Calu3 (cell line): Measurements from ENCODE around the gene STIL. TPM values are rescaled to one million over a fixed set of nuclear protein-coding genes. Genes with fewer than 3 reads are reported as not detected.

Experiments used
- BruUV-seq: library from RNA; stranded (reverse); fragments of 400-500 nt; replicated peaks from 2 replicates; lab custom pipeline; 2021; lab: Mats Ljungman, UMichigan
- CTCF ChIA-PET: fragments of 300-600 bp; sonication (Branson Sonifier 250); formaldehyde crosslinking; loops from one replicate; lab custom pipeline; 2022; ENCODE audit warnings: antibody characterized with exemption; lab: Charles Lee
- DNase-seq: peaks from one replicate; pipeline ENCODE4 v3.0.0; 2022
- H3K27ac Mint-ChIP-seq: one replicate; pipeline ENCODE4 v1.8.0; 2022; ENCODE audit warnings: mixed read lengths; ENCODE audit not compliant: unreplicated experiment
- H3K27me3 Mint-ChIP-seq: one replicate; pipeline ENCODE4 v1.8.0; 2022; ENCODE audit warnings: mixed read lengths; ENCODE audit not compliant: unreplicated experiment
- H3K36me3 Mint-ChIP-seq: one replicate; pipeline ENCODE4 v1.8.0; 2022; ENCODE audit warnings: mild to moderate bottlenecking, moderate library complexity, mixed read lengths; ENCODE audit not compliant: insufficient read depth, unreplicated experiment
- H3K4me1 Mint-ChIP-seq: one replicate; pipeline ENCODE4 v1.8.0; 2022; ENCODE audit warnings: mild to moderate bottlenecking, low read depth, mixed read lengths; ENCODE audit not compliant: unreplicated experiment
- H3K4me3 Mint-ChIP-seq: one replicate; pipeline ENCODE4 v1.8.0; 2022; ENCODE audit warnings: mild to moderate bottlenecking, low read depth, moderate library complexity, mixed read lengths; ENCODE audit not compliant: unreplicated experiment
- H3K9me3 Mint-ChIP-seq: one replicate; pipeline ENCODE4 v1.8.0; 2022; ENCODE audit warnings: low read depth, mixed read lengths; ENCODE audit not compliant: unreplicated experiment
- intact Hi-C: fragments of 100-400 bp; cut with micrococcal nuclease; formaldehyde crosslinking; loops from one replicate; pipeline ENCODE4 v1.10.0; 2022; ENCODE audit not compliant: unreplicated experiment
- total RNA-seq: library from RNA; stranded (reverse); gene quantifications from 2 replicates; pipeline ENCODE4 v1.2.3, GENCODE V29; 2022
- TF ChIP-seq, protein P1 (sequence below): fragments of 200-600 bp; IDR thresholded peaks from one replicate; pipeline ENCODE4 v1.8.0; 2022; ENCODE audit warnings: antibody characterized with exemption; ENCODE audit not compliant: unreplicated experiment

Gene STIL
- total RNA-seq, 1 experiment from 2014 or later: 62.4 TPM

DNA sequence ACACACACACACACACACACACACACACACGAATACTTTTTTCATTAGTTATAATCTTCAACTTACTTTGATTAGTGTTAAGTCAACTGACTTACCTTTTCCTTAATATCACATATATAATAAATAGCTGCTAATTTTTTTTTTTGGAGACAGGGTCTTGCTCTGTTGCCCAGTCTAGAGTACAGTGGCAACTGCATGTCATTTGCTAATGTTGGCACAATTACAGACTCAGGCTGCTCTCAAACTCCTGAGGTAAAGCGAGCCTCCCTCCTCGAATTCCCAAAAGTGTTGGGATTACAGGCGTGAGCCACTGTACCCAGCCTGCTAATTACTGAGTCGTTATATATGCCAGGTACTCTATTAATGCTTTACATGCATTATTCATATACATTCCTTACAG, 61.2 kb downstream of the STIL start:
- TF ChIP-seq, protein P1, sequence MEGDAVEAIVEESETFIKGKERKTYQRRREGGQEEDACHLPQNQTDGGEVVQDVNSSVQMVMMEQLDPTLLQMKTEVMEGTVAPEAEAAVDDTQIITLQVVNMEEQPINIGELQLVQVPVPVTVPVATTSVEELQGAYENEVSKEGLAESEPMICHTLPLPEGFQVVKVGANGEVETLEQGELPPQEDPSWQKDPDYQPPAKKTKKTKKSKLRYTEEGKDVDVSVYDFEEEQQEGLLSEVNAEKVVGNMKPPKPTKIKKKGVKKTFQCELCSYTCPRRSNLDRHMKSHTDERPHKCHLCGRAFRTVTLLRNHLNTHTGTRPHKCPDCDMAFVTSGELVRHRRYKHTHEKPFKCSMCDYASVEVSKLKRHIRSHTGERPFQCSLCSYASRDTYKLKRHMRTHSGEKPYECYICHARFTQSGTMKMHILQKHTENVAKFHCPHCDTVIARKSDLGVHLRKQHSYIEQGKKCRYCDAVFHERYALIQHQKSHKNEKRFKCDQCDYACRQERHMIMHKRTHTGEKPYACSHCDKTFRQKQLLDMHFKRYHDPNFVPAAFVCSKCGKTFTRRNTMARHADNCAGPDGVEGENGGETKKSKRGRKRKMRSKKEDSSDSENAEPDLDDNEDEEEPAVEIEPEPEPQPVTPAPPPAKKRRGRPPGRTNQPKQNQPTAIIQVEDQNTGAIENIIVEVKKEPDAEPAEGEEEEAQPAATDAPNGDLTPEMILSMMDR: no peak
- Mint-ChIP-seq H3K9me3 (no peaks in the 10 kb centered on the region), H3K4me3 (no peak overlapping the region), H3K4me1 (peaks cover 15% of the 10 kb centered on the region), H3K27me3 (no peaks in the 10 kb centered on the region), H3K36me3 (peaks cover 41% of the 10 kb centered on the region), H3K27ac (peak overlapping the region; percentile 42)
- BruUV-seq: no TSS peak
- intact Hi-C loops: no loop called here
- CTCF ChIA-PET: interaction anchor here (0.7 to 2.4 kb wide), 2 partner anchors 74 to 298 kb away, joined by 6 to 31 read pairs; no protein-coding TSS in a partner anchor
- no peak for DNase-seq

DNA sequence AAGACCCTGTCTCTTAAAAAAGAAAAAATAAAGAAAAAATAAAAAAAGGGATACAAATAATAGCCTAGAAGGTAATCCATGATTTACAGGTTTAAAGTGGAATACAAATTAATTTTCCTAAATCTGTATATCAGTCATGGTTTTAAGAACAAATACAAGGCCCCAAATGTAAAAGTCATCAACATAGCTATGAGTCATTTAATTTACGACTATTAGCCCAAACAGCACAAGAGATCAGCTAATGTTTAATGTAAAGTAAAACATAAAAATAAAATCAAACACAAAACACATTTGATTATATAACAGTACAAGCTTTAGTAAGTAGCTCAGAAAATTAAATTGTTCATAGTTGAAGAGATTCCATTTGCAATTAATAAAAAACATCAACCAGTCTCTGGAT, 61.6 kb downstream of the STIL start:
- peak overlapping the region; percentile 42 for H3K27ac Mint-ChIP-seq
- intact Hi-C loops: no loop called here
- H3K4me3 Mint-ChIP-seq: no peak overlapping the region
- no peak for DNase-seq
- TF ChIP-seq, protein P1: no peak
- peaks cover 39% of the 10 kb centered on the region for H3K36me3 Mint-ChIP-seq
- H3K9me3 Mint-ChIP-seq: no peaks in the 10 kb centered on the region
- CTCF ChIA-PET: interaction anchor here (0.7 kb wide), 1 partner anchor 297 kb away, joined by 6 read pairs; no protein-coding TSS in a partner anchor
- no peaks in the 10 kb centered on the region for H3K27me3 Mint-ChIP-seq
- no TSS peak for BruUV-seq
- H3K4me1 Mint-ChIP-seq: peaks cover 15% of the 10 kb centered on the region

DNA sequence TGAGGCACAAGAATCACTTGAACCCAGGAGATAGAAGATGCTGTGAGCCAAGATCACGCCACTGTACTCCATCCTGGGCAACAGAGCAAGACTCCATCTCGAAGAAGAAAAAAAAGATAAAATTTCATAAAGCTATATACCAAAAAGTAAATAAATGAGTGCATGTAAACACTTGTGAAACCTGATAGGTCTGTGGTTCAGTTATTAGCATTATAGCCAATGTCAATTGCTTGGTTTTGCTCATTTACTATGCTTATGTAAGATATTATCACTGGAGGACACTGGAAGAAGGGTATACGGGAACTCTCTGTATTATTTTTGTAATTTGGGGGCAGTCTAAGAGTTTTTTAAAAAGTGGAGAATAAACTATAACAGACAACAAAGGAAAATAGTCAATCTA, 64.2 kb downstream of the STIL start:
- no peak for DNase-seq
- CTCF ChIA-PET: no interaction called here
- H3K4me1 Mint-ChIP-seq: peaks cover 15% of the 10 kb centered on the region
- H3K27ac Mint-ChIP-seq: no peak overlapping the region
- TF ChIP-seq, protein P1: no peak
- H3K4me3 Mint-ChIP-seq: no peak overlapping the region
- intact Hi-C loops: no loop called here
- H3K36me3 Mint-ChIP-seq: peaks cover 26% of the 10 kb centered on the region
- peaks cover 5% of the 10 kb centered on the region for H3K27me3 Mint-ChIP-seq
- no TSS peak for BruUV-seq
- H3K9me3 Mint-ChIP-seq: no peaks in the 10 kb centered on the region

DNA sequence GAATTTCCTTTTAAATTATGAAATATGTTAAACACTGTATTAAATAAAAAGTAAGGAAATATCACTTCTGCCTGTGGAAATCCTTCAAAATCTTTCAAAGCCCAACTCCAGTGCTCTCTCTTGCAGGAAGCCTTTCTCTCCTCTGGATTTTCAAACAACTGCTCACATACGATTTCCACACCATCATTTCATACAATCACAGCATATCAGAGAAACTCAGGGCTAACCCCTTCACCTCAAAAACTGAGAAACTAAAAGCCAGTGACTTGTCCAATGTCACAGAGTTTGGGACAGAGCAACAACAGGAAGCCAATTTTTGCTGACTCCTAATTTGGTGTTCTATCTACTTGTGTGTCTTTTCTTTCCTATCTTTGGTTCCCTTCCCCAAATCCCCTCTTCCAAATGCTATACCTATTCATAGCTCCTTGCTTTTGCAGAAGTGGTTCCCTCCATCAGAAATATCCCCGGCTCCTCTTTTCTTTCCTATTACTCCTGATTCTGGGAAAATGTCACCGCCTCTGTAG, 69.5 kb downstream of the STIL start:
- intact Hi-C loops: no loop called here
- Mint-ChIP-seq H3K9me3 (no peaks in the 10 kb centered on the region), H3K4me1 (peaks cover 3% of the 10 kb centered on the region), H3K27me3 (peaks cover 28% of the 10 kb centered on the region), H3K27ac (no peak overlapping the region), H3K36me3 (peaks cover 7% of the 10 kb centered on the region), H3K4me3 (no peak overlapping the region)
- no peak for DNase-seq
- CTCF ChIA-PET: no interaction called here
- no TSS peak for BruUV-seq
- TF ChIP-seq, protein P1: no peak
